K562 (cell line): ENCODE measurements around the gene C6orf58. TPM values are rescaled to one million over a fixed set of nuclear protein-coding genes. Genes with fewer than 3 reads are reported as not detected.
A peak's percentile ranks its signal among the peaks of the same experiment; 100 is the strongest.

Experiments used
- ATAC-seq: fragments of 200-7000 bp; cut with Tn5 transposase; 3 replicates; pipeline ENCODE4 v1.9.1; 2020; ENCODE audit warnings: moderate library complexity
- BruUV-seq: library from RNA; stranded (reverse); fragments of 400-500 nt; replicated peaks from 2 replicates; lab custom pipeline; 2021; lab: Mats Ljungman, UMichigan
- CTCF ChIA-PET: fragments of 300-600 bp; formaldehyde crosslinking; extraction: SDS; loops from one replicate; lab custom pipeline; 2021; ENCODE audit warnings: low intra/inter-chr PET ratio; lab: Yijun Ruan, JAX
- POLR2A ChIA-PET: fragments of 300-600, 350-650 bp; sonication (Branson Sonifier 250); formaldehyde crosslinking; extraction: SDS; loops from one replicate; lab custom pipeline; 2021; ENCODE audit warnings: antibody characterized with exemption, inconsistent platforms; lab: Yijun Ruan, JAX
- DNase-seq, 4 experiments: peaks; one replicate each; pipeline versions ENCODE4 v3.0.0 to v3.0.0-alpha.2; 2011 to 2018; ENCODE audit warnings: low spot score in 3 of 4, mixed read lengths in 3 of 4; ENCODE audit errors: extremely low read depth in 1 of 4
- FAIRE-seq: peaks from 2 replicates; lab custom pipeline; 2011; peaks lifted over from hg19 to GRCh38; lab: Jason Lieb, UNC
- H2AFZ ChIP-seq: 2 replicates; pipeline ENCODE4 v1.6.0; 2011; ENCODE audit warnings: low read depth, low read length, control low read depth, inconsistent platforms
- H3K27ac ChIP-seq: fragments of 200-600 bp; 3 replicates; pipeline ENCODE4 v1.8.0; 2011; ENCODE audit warnings: low read depth, mild to moderate bottlenecking, control low read depth, inconsistent platforms, low read length, moderate library complexity, mixed read lengths; ENCODE audit errors: extremely low read depth
- H3K27me3 ChIP-seq, 2 experiments: fragments of 300-600 bp in 1 of 2; 2 replicates in 1 of 2; 3 replicates in 1 of 2; pipeline versions ENCODE4 v1.6.0 to v1.8.0; 2011; ENCODE audit warnings: inconsistent platforms in 2 of 2, low read length in 2 of 2, mild to moderate bottlenecking in 1 of 2, mixed read lengths in 1 of 2, moderate library complexity in 1 of 2; ENCODE audit not compliant: control insufficient read depth in 2 of 2, insufficient read depth in 2 of 2
- H3K36me3 ChIP-seq: fragments of 300-600 bp; 3 replicates; pipeline ENCODE4 v1.8.0; 2011; ENCODE audit warnings: mild to moderate bottlenecking, low read length, inconsistent platforms; ENCODE audit not compliant: control insufficient read depth, insufficient read depth
- H3K4me1 ChIP-seq, 2 experiments: fragments of 200-600 bp in 1 of 2; replicated peaks in 1 of 2; 2 replicates in 1 of 2; 3 replicates in 1 of 2; pipeline versions ENCODE4 v1.5.1 to v1.8.0; 2011; ENCODE audit warnings: inconsistent platforms in 2 of 2, low read length in 2 of 2, mild to moderate bottlenecking in 1 of 2, mixed read lengths in 1 of 2, moderate library complexity in 1 of 2; ENCODE audit not compliant: control insufficient read depth in 2 of 2, insufficient read depth in 2 of 2
- H3K4me2 ChIP-seq: 2 replicates; pipeline ENCODE4 v1.6.1; 2011; ENCODE audit warnings: low read length, control low read depth, inconsistent platforms, mixed read lengths; ENCODE audit not compliant: insufficient read depth
- H3K4me3 ChIP-seq: fragments of 200-600 bp; sonication (generic), shearing (Covaris generic); 2 replicates; pipeline ENCODE4 v1.5.1; 2016; ENCODE audit warnings: control low read depth, inconsistent platforms
- H3K79me2 ChIP-seq: fragments of 200-600 bp; 3 replicates; pipeline ENCODE4 v1.8.0; 2011; ENCODE audit warnings: low read length, inconsistent platforms; ENCODE audit not compliant: control insufficient read depth, insufficient read depth
- H3K9ac ChIP-seq, 2 experiments: 2 replicates each; pipeline versions ENCODE4 v1.6.0 to v1.6.1; 2011; ENCODE audit warnings: low read depth in 2 of 2, low read length in 2 of 2, control low read depth in 1 of 2, inconsistent platforms in 1 of 2, mild to moderate bottlenecking in 1 of 2, mixed read lengths in 1 of 2; ENCODE audit not compliant: insufficient read depth in 1 of 2
- H3K9me1 ChIP-seq: one replicate; pipeline ENCODE4 v1.6.0; 2011; ENCODE audit warnings: inconsistent platforms, mild to moderate bottlenecking, low read length, moderate library complexity; ENCODE audit not compliant: control insufficient read depth, insufficient read depth
- H3K9me3 ChIP-seq: replicated peaks from 2 replicates; pipeline ENCODE4 v1.5.1; 2011; ENCODE audit warnings: low read depth, low read length, inconsistent platforms; ENCODE audit not compliant: control insufficient read depth, insufficient read depth
- H4K20me1 ChIP-seq: replicated peaks from 2 replicates; pipeline ENCODE4 v1.6.1; 2011; ENCODE audit warnings: low read length, inconsistent platforms, mixed read lengths; ENCODE audit not compliant: control insufficient read depth, insufficient read depth
- CEBPB ChIP-seq: fragments of 450-650 bp; IDR thresholded peaks from 2 replicates; pipeline ENCODE4 v1.6.1; 2016; ENCODE audit warnings: missing genetic modification characterization, missing compliant biosample characterization
- CEBPG ChIP-seq, 3 experiments: fragments of 200-800 bp in 1 of 3; sonication (Bioruptor generic) in 1 of 3; sonication (generic) in 1 of 3; formaldehyde crosslinking in 1 of 3; IDR thresholded peaks in 2 of 3; conservative IDR thresholded peaks in 1 of 3; 2 replicates each; pipeline versions ENCODE4 v1.6.1 to v1.8.0; 2016 to 2022; ENCODE audit warnings: missing compliant biosample characterization in 2 of 3, missing genetic modification characterization in 2 of 3, mild to moderate bottlenecking in 1 of 3, missing genetic modification reagents in 1 of 3
- SIRT6 ChIP-seq: IDR thresholded peaks from one replicate; pipeline ENCODE4 v1.6.1; 2012; ENCODE audit warnings: low read depth, mild to moderate bottlenecking, control low read depth, inconsistent platforms, low read length, moderate library complexity
- WGBS: fragments of 100-300 bp; shearing (Covaris generic); methylation state at CpG from one replicate; pipeline ENCODE4 v1.1.6; 2016; ENCODE audit warnings: low coverage, mixed read lengths; ENCODE audit not compliant: insufficient coverage; ENCODE audit errors: missing lambda C conversion rate; 5-methylcytosine and 5-hydroxymethylcytosine counted together
- in situ Hi-C: fragments of 300-500 bp; cut with MboI; formaldehyde crosslinking; loops from 4 replicates; pipeline ENCODE4 v1.15.0; 2018; ENCODE audit warnings: inconsistent platforms, mixed read lengths
- intact Hi-C: fragments of 100-400 bp; cut with micrococcal nuclease; formaldehyde crosslinking; loops from 2 replicates; pipeline ENCODE4 v1.14.2; 2022
- polyA plus RNA-seq, 8 experiments: library from polyadenylated mRNA; depleted of rRNA in 4 of 8; stranded (reverse) in 5 of 8; unstranded in 3 of 8; fragments of >200 nt; fragmentation: Nextera tagmentation in 2 of 8; fragmentation: Illumina TruSeq in 1 of 8; extraction: Ambion mirVana in 2 of 8; extraction: Trizol in 1 of 8; gene quantifications; 2 replicates each; pipeline versions ENCODE4 v1.2.1 to v1.2.3, GENCODE V29; 2011 to 2014; ENCODE audit warnings: inconsistent platforms in 1 of 8, missing spikeins in 1 of 8
- total RNA-seq, 7 experiments: library from RNA; depleted of rRNA in 6 of 7; stranded (reverse); fragments of >200 nt in 6 of 7; fragmentation: Illumina TruSeq in 2 of 7; extraction: Trizol in 2 of 7; gene quantifications; 2 replicates each; pipeline versions ENCODE4 v1.2.1 to v1.2.3, GENCODE V29; 2011 to 2021; ENCODE audit warnings: low replicate concordance in 1 of 7
- TF ChIP-seq, protein P1 (sequence below): sonication (generic); formaldehyde crosslinking; IDR thresholded peaks from 2 replicates; pipeline ENCODE4 v1.5.0; 2020; ENCODE audit warnings: missing genetic modification reagents
- TF ChIP-seq, protein P2 (sequence below), 2 experiments: fragments of 450-650 bp in 1 of 2; sonication (generic) in 1 of 2; formaldehyde crosslinking; conservative IDR thresholded peaks; 2 replicates each; pipeline versions ENCODE4 v1.4.0 to v1.8.1; 2020 to 2022; ENCODE audit warnings: mild to moderate bottlenecking in 1 of 2, missing genetic modification reagents in 1 of 2

The C6orf58 gene
- total and polyA plus RNA-seq, 9 of the 15 experiments (the other 6 are each of a cell fraction or from before 2014, with no cell fraction given): 0.04 TPM; not detected in 8

- DNase-seq: no peak
- Histone ChIP-seq H3K4me3 (no peak overlapping the region), H3K9ac (no peak overlapping the region), H3K9me3 (no peaks in the 10 kb centered on the region), H3K4me1 (no peaks in the 10 kb centered on the region), H3K36me3 (no peaks in the 10 kb centered on the region), H3K4me2 (no peak overlapping the region), H2AFZ (no peak overlapping the region), H3K79me2 (no peaks in the 10 kb centered on the region), H3K27ac (no peak overlapping the region), H3K27me3 (no peaks in the 10 kb centered on the region), H4K20me1 (no peaks in the 10 kb centered on the region), H3K9me1 (no peaks in the 10 kb centered on the region)
- ChIA-PET POLR2A (no interaction called here), CTCF (interaction anchor here (0.6 kb wide), 1 partner anchor 341 kb away, joined by 3 read pairs; no protein-coding TSS in a partner anchor)
- no peak for FAIRE-seq
- 10% methylated on average over 1 of the region's 1 CpG for WGBS
- intact Hi-C loops: no loop called here
- ATAC-seq: no peak
- BruUV-seq: no TSS peak
- in situ Hi-C loops: no loop called here
- TF ChIP-seq CEBPG (CRISPR knock-in tag; IDR thresholded peaks at IDR 0.05) (no peak), CEBPG (tag; conservative IDR thresholded peaks at IDR 0.05 in 1 of 2, IDR thresholded peaks at IDR 0.05 in 1 of 2) (peak; percentile 38 to 88; a peak in 3 of 4 replicates), SIRT6 (no peak), CEBPB (tag) (peak; percentile 79)
Measured at GRCh38 chr6:127533011-127533410, 44.0 kb upstream of the C6orf58 start.

GRCh38 chr6:127533736-127534135 lies 43.2 kb upstream of the C6orf58 start:
- no peak for FAIRE-seq

More at GRCh38 chr6:127533736-127534135, 43.2 kb upstream of the C6orf58 start:
- H3K4me1 ChIP-seq: no peaks in the 10 kb centered on the region
- H3K4me3 ChIP-seq: no peak overlapping the region
- H3K4me2 ChIP-seq: no peak overlapping the region
- ChIA-PET CTCF (no interaction called here), POLR2A (no interaction called here)
- H3K9ac ChIP-seq: no peak overlapping the region
- H4K20me1 ChIP-seq: no peaks in the 10 kb centered on the region
- no TSS peak for BruUV-seq
- intact Hi-C loops: no loop called here
- H3K9me3 ChIP-seq: no peaks in the 10 kb centered on the region
- WGBS: 0% methylated on average over 3 of the region's 3 CpGs
- ATAC-seq (no peak), DNase-seq (no peak)
- in situ Hi-C loops: no loop called here
- H3K9me1 ChIP-seq: no peaks in the 10 kb centered on the region
- H3K36me3 ChIP-seq: no peaks in the 10 kb centered on the region
- TF ChIP-seq, protein P1, sequence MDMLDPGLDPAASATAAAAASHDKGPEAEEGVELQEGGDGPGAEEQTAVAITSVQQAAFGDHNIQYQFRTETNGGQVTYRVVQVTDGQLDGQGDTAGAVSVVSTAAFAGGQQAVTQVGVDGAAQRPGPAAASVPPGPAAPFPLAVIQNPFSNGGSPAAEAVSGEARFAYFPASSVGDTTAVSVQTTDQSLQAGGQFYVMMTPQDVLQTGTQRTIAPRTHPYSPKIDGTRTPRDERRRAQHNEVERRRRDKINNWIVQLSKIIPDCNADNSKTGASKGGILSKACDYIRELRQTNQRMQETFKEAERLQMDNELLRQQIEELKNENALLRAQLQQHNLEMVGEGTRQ (CRISPR knock-in tag): no peak
- TF ChIP-seq, protein P2, sequence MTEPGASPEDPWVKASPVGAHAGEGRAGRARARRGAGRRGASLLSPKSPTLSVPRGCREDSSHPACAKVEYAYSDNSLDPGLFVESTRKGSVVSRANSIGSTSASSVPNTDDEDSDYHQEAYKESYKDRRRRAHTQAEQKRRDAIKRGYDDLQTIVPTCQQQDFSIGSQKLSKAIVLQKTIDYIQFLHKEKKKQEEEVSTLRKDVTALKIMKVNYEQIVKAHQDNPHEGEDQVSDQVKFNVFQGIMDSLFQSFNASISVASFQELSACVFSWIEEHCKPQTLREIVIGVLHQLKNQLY (CRISPR knock-in tag; conservative IDR thresholded peaks at IDR 0.05): no peak
- H3K79me2 ChIP-seq: no peaks in the 10 kb centered on the region
- no peak overlapping the region for H2AFZ ChIP-seq
- H3K27me3 ChIP-seq: no peaks in the 10 kb centered on the region
- no peak overlapping the region for H3K27ac ChIP-seq
